Astrocyte of the cerebellum (primary cell): Measurements from ENCODE around the gene EIF4A2.

Experiments
- DNase-seq: peaks from one replicate; pipeline ENCODE4 v3.0.0-alpha.2; 2011; ENCODE audit warnings: low read depth
- H3K4me3 ChIP-seq: 2 replicates; pipeline ENCODE4 v1.5.1; 2011; ENCODE audit warnings: mild to moderate bottlenecking, low read depth, low read length, moderate library complexity
- CTCF ChIP-seq: IDR thresholded peaks from 2 replicates; pipeline ENCODE4 v1.5.1; 2012; ENCODE audit warnings: low read length, low read depth, moderate library complexity, mild to moderate bottlenecking; ENCODE audit errors: missing control alignments
- in situ Hi-C: cut with HindIII; loops from 2 replicates; pipeline ENCODE4 v1.10.0; 2017; ENCODE audit warnings: low sequenced_read_pairs

EIF4A2 gene

DNA sequence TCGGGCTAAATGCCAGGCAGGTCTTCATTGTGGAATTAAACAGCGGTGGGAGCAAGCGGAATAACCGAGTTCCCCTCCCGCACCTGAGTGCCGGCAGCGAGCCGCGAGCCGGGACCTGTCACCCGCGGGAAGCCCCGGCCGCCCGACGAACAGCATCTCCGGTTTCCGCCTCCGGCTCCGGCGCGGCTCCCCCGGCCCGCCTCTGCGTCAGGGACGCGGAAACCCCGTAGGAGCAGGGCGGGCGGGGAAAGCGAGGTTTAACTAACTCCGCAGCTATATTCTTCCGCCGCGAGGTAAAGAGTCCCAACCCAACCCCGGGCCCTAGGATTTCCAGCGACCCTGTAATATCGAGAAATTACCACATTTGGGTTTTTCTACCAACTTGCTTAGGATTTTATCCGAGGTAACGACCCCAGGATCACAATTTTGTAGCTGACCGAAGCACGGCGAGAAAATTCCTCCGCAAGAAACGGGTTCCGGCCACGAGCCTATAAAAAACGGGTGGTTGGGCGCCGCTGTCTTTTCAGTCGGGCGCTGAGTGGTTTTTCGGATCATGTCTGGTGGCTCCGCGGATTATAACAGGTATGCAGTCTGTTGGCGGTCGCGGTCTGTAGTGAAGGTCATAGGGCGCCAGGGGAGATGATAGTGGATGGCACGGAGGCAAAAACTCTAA, at the start of gene EIF4A2:
EIF4A2 (plus strand) TSS at position 520 of the 673 bp plus-strand sequence; CDS start at position 554, 34 bp downstream.
- peak; percentile 76 for DNase-seq
- H3K4me3 ChIP-seq = peak within 1 kb of the TSS; percentile 100
- no peak for TF ChIP-seq CTCF
- in situ Hi-C loops = no loop called here

GRCh38 chr3:186742618-186743380, 40.6 kb upstream of the EIF4A2 start:
- H3K4me3 ChIP-seq = no peak overlapping the region
- no peak for DNase-seq
- in situ Hi-C loops = no loop called here
- TF ChIP-seq CTCF = no peak

DNA sequence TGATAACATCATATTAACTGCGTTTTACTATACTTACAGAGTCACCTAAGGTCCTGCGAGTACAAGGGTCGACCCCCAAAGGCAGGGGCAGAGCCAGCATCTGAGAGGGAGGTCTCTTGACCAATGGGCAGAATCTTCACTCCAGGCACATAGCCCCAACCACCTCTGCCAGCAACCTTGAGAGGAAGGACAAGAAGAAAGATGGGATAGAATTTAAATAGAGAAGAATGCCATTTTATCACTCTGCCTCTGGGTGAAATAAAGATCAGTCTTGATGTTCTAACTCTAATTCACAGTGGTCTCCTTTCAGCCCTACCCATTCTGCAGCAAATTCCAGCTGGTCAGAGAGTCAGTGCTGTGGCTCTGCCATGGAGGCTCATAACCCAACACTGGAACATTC, 39.7 kb upstream of the EIF4A2 start:
- in situ Hi-C loops = no loop called here
- no peak overlapping the region for H3K4me3 ChIP-seq

GRCh38 chr3:186746008-186746407, 37.4 kb upstream of the EIF4A2 start:
- in situ Hi-C loops = no loop called here
- no peak for TF ChIP-seq CTCF
- no peak overlapping the region for H3K4me3 ChIP-seq
- peak; percentile 3 for DNase-seq

More for the DNA sequence above, 39.7 kb upstream of the EIF4A2 start:
- DNase-seq = no peak
- TF ChIP-seq CTCF = no peak

DNA sequence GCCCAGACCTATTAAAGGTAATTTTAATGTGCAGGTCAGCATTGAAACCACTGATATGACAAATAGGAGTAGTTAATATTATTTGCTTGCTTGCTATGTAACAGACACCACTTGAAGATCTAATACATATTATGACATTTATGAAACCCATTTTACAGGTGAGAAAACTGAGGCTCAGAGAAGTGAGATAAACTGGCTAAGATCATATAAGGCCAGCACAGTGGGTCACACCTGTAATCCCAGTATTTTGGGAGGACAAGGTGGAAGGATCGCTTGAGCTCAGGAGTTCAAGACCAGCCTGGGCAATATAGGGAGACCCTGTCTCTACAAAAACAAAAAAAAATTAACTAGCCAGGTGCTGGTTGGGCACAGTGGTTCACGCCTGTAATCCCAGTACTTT, 33.1 kb upstream of the EIF4A2 start:
- no peak for DNase-seq
- no peak overlapping the region for H3K4me3 ChIP-seq
- no peak for TF ChIP-seq CTCF
- in situ Hi-C loops = no loop called here

GRCh38 chr3:186751480-186751879, 31.9 kb upstream of the EIF4A2 start:
- in situ Hi-C loops = no loop called here
- TF ChIP-seq CTCF = no peak
- no peak overlapping the region for H3K4me3 ChIP-seq
- DNase-seq = no peak
